Naive thymus-derived CD4-positive, alpha-beta T cell (primary cell): ENCODE results near the gene CPNE1. TPM values are rescaled to one million over a fixed set of nuclear protein-coding genes. Genes with fewer than 3 reads are reported as not detected.

ENCODE experiments used
- ATAC-seq: fragments of 150-1000 bp; cut with Tn5 transposase; 2 replicates; pipeline ENCODE4 v1.10.0; 2021; ENCODE audit warnings: mild to moderate bottlenecking, moderate library complexity
- CTCF ChIA-PET: fragments of 350-600 bp; sonication (Branson Sonifier 250); formaldehyde crosslinking; loops from one replicate; lab custom pipeline; 2021; ENCODE audit warnings: antibody characterized with exemption; lab: Charles Lee
- POLR2A ChIA-PET: fragments of 350-600 bp; sonication (Branson Sonifier 250); formaldehyde crosslinking; loops from one replicate; lab custom pipeline; 2021; ENCODE audit warnings: antibody characterized with exemption, inconsistent platforms; lab: Charles Lee
- DNase-seq, 9 donors: peaks; one replicate each; pipeline versions ENCODE4 v3.0.0 to v3.0.0-alpha.2; 2020 to 2022; ENCODE audit warnings: mixed read lengths in 1 of 9
- H3K27ac ChIP-seq: one replicate; pipeline ENCODE4 v1.7.0; 2013; ENCODE audit warnings: mild to moderate bottlenecking, low read depth, low read length, moderate library complexity
- H3K27me3 ChIP-seq, 2 donors: one replicate each; pipeline ENCODE4 v1.7.0; 2013; ENCODE audit warnings: low read length in 2 of 2, mild to moderate bottlenecking in 2 of 2, moderate library complexity in 2 of 2; ENCODE audit not compliant: control insufficient read depth in 2 of 2, insufficient read depth in 2 of 2
- H3K36me3 ChIP-seq, 3 experiments: 1 replicate in 2 of 3; 2 replicates in 1 of 3; pipeline ENCODE4 v1.7.0; 2013; ENCODE audit warnings: low read length in 3 of 3, mild to moderate bottlenecking in 3 of 3, moderate library complexity in 1 of 3; ENCODE audit not compliant: insufficient read depth in 3 of 3, control insufficient read depth in 2 of 3
- H3K4me1 ChIP-seq, 2 donors: one replicate each; pipeline ENCODE4 v1.7.0; 2013; ENCODE audit warnings: low read length in 2 of 2, mild to moderate bottlenecking in 2 of 2, moderate library complexity in 1 of 2; ENCODE audit not compliant: control insufficient read depth in 2 of 2, insufficient read depth in 2 of 2
- H3K4me3 ChIP-seq: 2 replicates; pipeline ENCODE4 v1.7.0; 2013; ENCODE audit warnings: mild to moderate bottlenecking, low read length
- H3K9me3 ChIP-seq, 3 experiments: 1 replicate in 2 of 3; 2 replicates in 1 of 3; pipeline ENCODE4 v1.7.0; 2013; ENCODE audit warnings: low read length in 3 of 3; ENCODE audit not compliant: control insufficient read depth in 2 of 3
- H3K27ac Mint-ChIP-seq, 9 donors: one replicate each; pipeline ENCODE4 v1.8.0; 2020 to 2022; ENCODE audit warnings: mixed read lengths in 9 of 9, mild to moderate bottlenecking in 8 of 9, moderate library complexity in 5 of 9, inconsistent platforms in 2 of 9
- H3K27me3 Mint-ChIP-seq, 5 donors: one replicate each; pipeline ENCODE4 v1.8.0; 2021 to 2022; ENCODE audit warnings: mixed read lengths in 5 of 5, mild to moderate bottlenecking in 1 of 5
- H3K36me3 Mint-ChIP-seq, 5 donors: one replicate each; pipeline ENCODE4 v1.8.0; 2020 to 2022; ENCODE audit warnings: mixed read lengths in 5 of 5, mild to moderate bottlenecking in 3 of 5, inconsistent platforms in 1 of 5
- H3K4me1 Mint-ChIP-seq, 7 donors: one replicate each; pipeline ENCODE4 v1.8.0; 2020 to 2022; ENCODE audit warnings: mixed read lengths in 7 of 7, mild to moderate bottlenecking in 3 of 7, inconsistent platforms in 1 of 7
- H3K4me3 Mint-ChIP-seq, 10 donors: one replicate each; pipeline ENCODE4 v1.8.0; 2020 to 2022; ENCODE audit warnings: mild to moderate bottlenecking in 10 of 10, mixed read lengths in 10 of 10, moderate library complexity in 6 of 10, inconsistent platforms in 2 of 10
- H3K9me3 Mint-ChIP-seq, 11 donors: one replicate each; pipeline ENCODE4 v1.8.0; 2020 to 2022; ENCODE audit warnings: mixed read lengths in 11 of 11, mild to moderate bottlenecking in 4 of 11, inconsistent platforms in 1 of 11, moderate library complexity in 1 of 11
- intact Hi-C, 2 donors: fragments of 100-400 bp; cut with micrococcal nuclease; formaldehyde crosslinking; loops; one replicate each; pipeline ENCODE4 v1.15.1; 2023
- polyA plus RNA-seq, 2 donors: library from polyadenylated mRNA; unstranded; fragments of 300-500 nt; fragmentation: Illumina TruSeq; gene quantifications; one replicate each; pipeline ENCODE4 v1.2.3, GENCODE V29; 2021
- total RNA-seq, 6 experiments: library from RNA in 5 of 6; stranded (reverse) in 5 of 6; gene quantifications; 1 replicate in 5 of 6; 2 replicates in 1 of 6; pipeline ENCODE4 v1.2.3 and lab custom pipeline; 2021 to 2026

Gene CPNE1
- total and polyA plus RNA-seq, 7 experiments from 2014 or later = 250 to 378 (median 305) TPM

GRCh38 chr20:35625584-35626385 lies 38.9 kb downstream of the CPNE1 start:
- H3K27me3 Mint-ChIP-seq = no peaks in the 10 kb centered on the region
- no peak for DNase-seq
- Histone ChIP-seq H3K27ac (no peak overlapping the region), H3K4me3 (no peak overlapping the region), H3K36me3 (peaks cover 15 to 51% (median 21%) of the 10 kb centered on the region in 3 experiments), H3K9me3 (no peaks in the 10 kb centered on the region), H3K27me3 (no peaks in the 10 kb centered on the region), H3K4me1 (no peaks in the 10 kb centered on the region)
- peak overlapping the region in 4 of 9 donors; percentile 15 to 80 (median 40) for H3K27ac Mint-ChIP-seq
- peaks cover 0 to 6% (median 0%) of the 10 kb centered on the region in 7 donors for H3K4me1 Mint-ChIP-seq
- ATAC-seq = no peak
- no peak overlapping the region for H3K4me3 Mint-ChIP-seq
- no peaks in the 10 kb centered on the region for H3K9me3 Mint-ChIP-seq
- CTCF ChIA-PET = interaction anchor here (0.5 kb wide), 1 partner anchor 33 kb away, joined by 3 read pairs; no protein-coding TSS in a partner anchor
- H3K36me3 Mint-ChIP-seq = peaks cover 7 to 33% (median 21%) of the 10 kb centered on the region in 5 donors
- POLR2A ChIA-PET = interaction anchor here (0.5 kb wide), 1 partner anchor 22 kb away, joined by 3 read pairs; no protein-coding TSS in a partner anchor
- intact Hi-C loops = no loop called here

- peaks cover 18 to 34% (median 23%) of the 10 kb centered on the region in 7 donors for H3K4me1 Mint-ChIP-seq
- Histone ChIP-seq H3K27me3 (no peaks in the 10 kb centered on the region), H3K27ac (no peak overlapping the region), H3K4me3 (no peak overlapping the region), H3K36me3 (peaks cover 0 to 13% (median 4%) of the 10 kb centered on the region in 3 experiments), H3K9me3 (no peaks in the 10 kb centered on the region), H3K4me1 (peaks cover 16 to 21% of the 10 kb centered on the region in 2 donors)
- peak overlapping the region in 3 of 9 donors; percentile 28 to 83 (median 57) for H3K27ac Mint-ChIP-seq
- H3K36me3 Mint-ChIP-seq = peaks cover 7 to 13% (median 9%) of the 10 kb centered on the region in 5 donors
- POLR2A ChIA-PET = interaction anchor here (7.1 kb wide), 1 partner anchor 42 kb away, joined by 72 read pairs; the partner anchor contains the start of genes CPNE1 and RBM12
- peaks cover 0 to 3% (median 0%) of the 10 kb centered on the region in 5 donors for H3K27me3 Mint-ChIP-seq
- intact Hi-C loops = no loop called here
- H3K4me3 Mint-ChIP-seq = no peak overlapping the region
- no peaks in the 10 kb centered on the region for H3K9me3 Mint-ChIP-seq
- CTCF ChIA-PET = interaction anchor here (1.4 to 1.5 kb wide), 2 partner anchors 9 to 11 kb away, joined by 3 to 5 read pairs; no protein-coding TSS in a partner anchor
- ATAC-seq (no peak), DNase-seq (no peak)
These were observed 43.1 kb downstream of the CPNE1 start for GRCh38 chr20:35621560-35621946.

- Mint-ChIP-seq H3K27ac (peak overlapping the region in 5 of 9 donors; percentile 49 to 78 (median 54)), H3K4me3 (peak overlapping the region in 2 of 10 donors; percentile 17 to 63)
- intact Hi-C loops = no loop called here
These were observed 43.7 kb downstream of the CPNE1 start for GRCh38 chr20:35620818-35621559.

GRCh38 chr20:35619196-35620095 lies 45.3 kb downstream of the CPNE1 start:
- Histone ChIP-seq H3K36me3 (no peaks in the 10 kb centered on the region), H3K27ac (peak overlapping the region; percentile 27), H3K27me3 (no peaks in the 10 kb centered on the region), H3K4me1 (peaks cover 16 to 28% of the 10 kb centered on the region in 2 donors), H3K4me3 (peak overlapping the region; percentile 70), H3K9me3 (no peaks in the 10 kb centered on the region)
- Mint-ChIP-seq H3K27ac (peak overlapping the region; percentile 62 to 90 (median 85)), H3K4me1 (peaks cover 13 to 45% (median 34%) of the 10 kb centered on the region in 7 donors), H3K9me3 (no peaks in the 10 kb centered on the region), H3K4me3 (peak overlapping the region; percentile 87 to 98 (median 91)), H3K27me3 (peaks cover 0 to 3% (median 0%) of the 10 kb centered on the region in 5 donors), H3K36me3 (peaks cover 0 to 4% (median 0%) of the 10 kb centered on the region in 5 donors)
- DNase-seq (peak; percentile 54 to 84 (median 68)), ATAC-seq (peak; percentile 31)
- POLR2A ChIA-PET = interaction anchor here (0.7 to 7.1 kb wide), 15 partner anchors 9 to 166 kb away, joined by 3 to 72 read pairs (median 5); partner anchors contain the start of genes CPNE1, ERGIC3, NFS1 and PHF20
- CTCF ChIA-PET = interaction anchor here (0.6 to 1.8 kb wide), 12 partner anchors 15 to 265 kb away, joined by 3 to 7 read pairs (median 4); partner anchors contain the start of gene ERGIC3
- intact Hi-C loops = loop anchor here (1.0 to 5.0 kb wide), 4 partner anchors 80 to 742 kb away; partner anchors contain the start of genes ACSS2 (in 1 of the 2), NFS1 (in 1 of the 2) and ROMO1 (in 1 of the 2)

More at GRCh38 chr20:35620818-35621559, 43.7 kb downstream of the CPNE1 start:
- H3K27me3 Mint-ChIP-seq = peaks cover 0 to 3% (median 0%) of the 10 kb centered on the region in 5 donors
- H3K27ac ChIP-seq = no peak overlapping the region
- H3K9me3 ChIP-seq = no peaks in the 10 kb centered on the region
- H3K4me1 ChIP-seq = peaks cover 16 to 22% of the 10 kb centered on the region in 2 donors
- no peaks in the 10 kb centered on the region for H3K9me3 Mint-ChIP-seq
- no peaks in the 10 kb centered on the region for H3K27me3 ChIP-seq
- H3K4me3 ChIP-seq = no peak overlapping the region
- H3K4me1 Mint-ChIP-seq = peaks cover 17 to 38% (median 27%) of the 10 kb centered on the region in 7 donors
- ATAC-seq = no peak
- peaks cover 6 to 11% (median 7%) of the 10 kb centered on the region in 5 donors for H3K36me3 Mint-ChIP-seq
- H3K36me3 ChIP-seq = peaks cover 0 to 8% (median 0%) of the 10 kb centered on the region in 3 experiments
- POLR2A ChIA-PET = interaction anchor here (2.1 to 7.1 kb wide), 2 partner anchors 12 to 43 kb away, joined by 5 to 72 read pairs; partner anchors contain the start of genes CPNE1 and RBM12
- DNase-seq = no peak
- CTCF ChIA-PET = interaction anchor here (0.8 to 1.5 kb wide), 3 partner anchors 9 to 50 kb away, joined by 3 to 5 read pairs (median 3); no protein-coding TSS in a partner anchor

- ChIA-PET POLR2A (interaction anchor here (0.5 to 7.1 kb wide), 14 partner anchors 9 to 165 kb away, joined by 3 to 72 read pairs (median 4); partner anchors contain the start of genes CPNE1, ERGIC3, NFS1 and PHF20), CTCF (interaction anchor here (0.7 to 1.8 kb wide), 10 partner anchors 17 to 266 kb away, joined by 3 to 6 read pairs (median 4); partner anchors contain the start of gene ERGIC3)
- peak overlapping the region; percentile 57 for H3K4me3 ChIP-seq
- H3K27me3 ChIP-seq = no peaks in the 10 kb centered on the region
- intact Hi-C loops = loop anchor here (1.0 to 5.0 kb wide), 4 partner anchors 81 to 741 kb away; partner anchors contain the start of genes ACSS2 (in 1 of the 2), NFS1 (in 1 of the 2) and ROMO1 (in 1 of the 2)
- Mint-ChIP-seq H3K4me3 (peak overlapping the region; percentile 88 to 98 (median 91)), H3K27me3 (peaks cover 0 to 3% (median 0%) of the 10 kb centered on the region in 5 donors), H3K27ac (peak overlapping the region; percentile 62 to 99 (median 82)), H3K4me1 (peaks cover 16 to 46% (median 35%) of the 10 kb centered on the region in 7 donors), H3K9me3 (no peaks in the 10 kb centered on the region), H3K36me3 (peaks cover 0 to 4% (median 0%) of the 10 kb centered on the region in 5 donors)
- H3K9me3 ChIP-seq = no peaks in the 10 kb centered on the region
- ATAC-seq = no peak
- peak in 4 of 9 donors; percentile 11 to 41 (median 33) for DNase-seq
- no peaks in the 10 kb centered on the region for H3K36me3 ChIP-seq
- H3K27ac ChIP-seq = peak overlapping the region; percentile 51
- H3K4me1 ChIP-seq = peaks cover 16 to 28% of the 10 kb centered on the region in 2 donors
These were observed 46.2 kb downstream of the CPNE1 start for GRCh38 chr20:35618263-35619131.
